Activated CD8-positive, alpha-beta memory T cell treated with anti-CD3 and anti-CD28 coated beads for 48 hours (primary cell): ENCODE measurements around the gene ATG9B.

ENCODE experiments used
- DNase-seq, 3 experiments: peaks; one replicate each; pipeline ENCODE4 v3.0.0-alpha.2; 2020; ENCODE audit warnings: low read depth in 2 of 3, low spot score in 2 of 3

ATG9B gene

DNA sequence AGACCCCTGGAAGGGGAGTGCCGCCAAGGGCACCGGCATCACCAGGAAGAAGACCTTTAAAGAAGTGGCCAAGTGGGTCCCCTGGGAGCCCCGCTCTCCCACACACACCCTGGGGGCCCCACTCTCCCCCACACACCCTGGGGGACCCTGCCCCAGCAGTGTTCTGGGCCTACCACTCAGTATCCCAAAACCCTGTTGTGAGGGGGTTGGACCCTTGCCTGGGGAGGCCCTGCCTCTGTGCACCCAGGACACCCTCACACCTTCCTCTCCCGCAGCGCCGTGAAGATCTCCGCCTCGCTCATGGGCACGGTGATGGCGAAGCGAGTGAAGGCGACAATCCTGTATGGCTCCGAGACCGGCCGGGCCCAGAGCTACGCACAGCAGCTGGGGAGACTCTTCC, 22.7 kb downstream of the ATG9B start:
- DNase-seq, result no peak

DNA sequence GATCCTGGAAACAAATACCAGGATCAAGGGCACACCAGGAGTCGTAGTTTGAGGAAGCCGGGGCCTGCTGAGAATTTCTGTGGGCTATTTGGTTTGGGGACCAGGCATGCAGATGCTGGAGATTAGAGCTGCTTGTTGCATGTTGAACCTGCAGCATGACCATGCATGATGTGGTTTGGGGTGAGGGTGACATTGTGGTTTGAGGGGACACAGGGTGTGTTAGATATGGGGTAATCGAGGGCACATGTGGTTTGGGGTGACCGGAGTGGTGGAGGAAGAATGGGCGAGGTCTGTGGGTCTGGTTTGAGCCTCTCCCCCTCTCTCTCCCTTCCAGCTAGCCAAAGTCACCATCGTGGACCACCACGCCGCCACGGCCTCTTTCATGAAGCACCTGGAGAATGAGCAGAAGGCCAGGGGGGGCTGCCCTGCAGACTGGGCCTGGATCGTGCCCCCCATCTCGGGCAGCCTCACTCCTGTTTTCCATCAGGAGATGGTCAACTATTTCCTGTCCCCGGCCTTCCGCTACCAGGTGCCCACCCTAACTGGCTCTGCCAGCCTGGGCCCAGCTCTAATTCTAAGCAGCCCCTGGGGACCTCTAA, 23.3 kb downstream of the ATG9B start:
- DNase-seq, result no peak

DNA sequence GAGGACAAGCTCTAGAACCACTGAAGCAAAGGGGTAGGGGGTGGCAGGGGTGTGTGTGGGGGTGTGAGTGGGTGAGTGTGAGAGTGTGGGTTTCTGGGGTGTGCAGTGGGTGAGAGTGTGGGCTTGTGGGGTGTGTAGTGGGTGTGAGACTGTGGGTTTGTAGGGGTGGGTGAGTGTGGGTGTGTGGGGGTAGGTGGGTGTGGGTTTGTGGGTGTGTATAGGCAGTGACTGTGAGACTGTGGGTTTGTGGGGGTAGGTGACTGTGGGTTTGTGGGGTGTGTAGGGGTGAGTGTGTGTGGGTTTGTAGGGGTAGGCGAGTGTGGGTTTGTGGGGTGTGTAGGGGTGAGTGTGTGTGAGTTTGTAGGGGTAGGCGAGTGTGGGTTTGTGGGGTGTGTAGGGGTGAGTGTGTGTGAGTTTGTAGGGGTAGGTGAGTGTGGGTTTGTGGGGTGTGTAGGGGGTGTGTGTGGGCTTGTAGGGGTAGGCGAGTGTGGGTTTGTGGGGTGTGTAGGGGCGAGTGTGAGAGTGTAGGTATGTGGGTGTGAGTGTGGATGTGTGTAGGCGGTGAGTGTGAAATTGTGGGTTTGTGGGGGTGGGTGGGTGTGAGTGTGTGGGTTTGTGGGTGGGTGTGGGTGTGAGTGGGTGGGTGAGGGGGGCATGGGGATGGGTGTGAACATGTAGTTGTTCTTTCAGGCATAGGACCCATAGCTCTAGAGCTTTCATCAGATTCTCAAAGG, 24.6 kb downstream of the ATG9B start:
- DNase-seq, result no peak

DNA sequence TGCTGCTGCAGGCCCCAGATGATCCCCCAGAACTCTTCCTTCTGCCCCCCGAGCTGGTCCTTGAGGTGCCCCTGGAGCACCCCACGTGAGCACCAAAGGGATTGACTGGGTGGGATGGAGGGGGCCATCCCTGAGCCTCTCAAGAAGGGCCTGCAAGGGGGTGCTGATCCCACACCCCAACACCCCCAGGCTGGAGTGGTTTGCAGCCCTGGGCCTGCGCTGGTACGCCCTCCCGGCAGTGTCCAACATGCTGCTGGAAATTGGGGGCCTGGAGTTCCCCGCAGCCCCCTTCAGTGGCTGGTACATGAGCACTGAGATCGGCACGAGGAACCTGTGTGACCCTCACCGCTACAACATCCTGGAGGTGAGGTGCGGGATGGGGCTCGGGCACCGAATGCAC, 25.3 kb downstream of the ATG9B start:
- DNase-seq, result no peak

- DNase-seq, result no peak
Observed at GRCh38 chr7:150998341-150998740, 26.0 kb downstream of the ATG9B start.

GRCh38 chr7:150997817-150998216, 26.5 kb downstream of the ATG9B start:
- DNase-seq, result no peak

GRCh38 chr7:150997075-150997511, 27.2 kb downstream of the ATG9B start:
- DNase-seq, result no peak

GRCh38 chr7:150996376-150997074, 27.8 kb downstream of the ATG9B start:
- DNase-seq, result no peak

- DNase-seq, result no peak
Observed at GRCh38 chr7:150994838-150995510, 29.3 kb downstream of the ATG9B start.

- DNase-seq, result no peak
Observed at GRCh38 chr7:150994141-150994837, 30.0 kb downstream of the ATG9B start.

- DNase-seq, result no peak
Observed at GRCh38 chr7:150993511-150993910, 30.8 kb downstream of the ATG9B start.

DNA sequence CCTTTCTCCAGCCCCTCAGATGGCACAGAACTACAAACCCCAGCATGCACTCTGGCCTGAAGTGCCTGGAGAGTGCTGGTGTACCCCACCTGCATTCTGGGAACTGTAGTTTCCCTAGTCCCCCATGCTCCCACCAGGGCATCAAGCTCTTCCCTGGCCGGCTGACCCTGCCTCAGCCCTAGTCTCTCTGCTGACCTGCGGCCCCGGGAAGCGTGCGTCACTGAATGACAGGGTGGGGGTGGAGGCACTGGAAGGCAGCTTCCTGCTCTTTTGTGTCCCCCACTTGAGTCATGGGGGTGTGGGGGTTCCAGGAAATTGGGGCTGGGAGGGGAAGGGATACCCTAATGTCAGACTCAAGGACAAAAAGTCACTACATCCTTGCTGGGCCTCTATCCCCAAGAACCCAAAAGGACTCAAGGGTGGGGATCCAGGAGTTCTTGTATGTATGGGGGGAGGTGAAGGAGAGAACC, 31.4 kb downstream of the ATG9B start:
- no peak for DNase-seq

DNA sequence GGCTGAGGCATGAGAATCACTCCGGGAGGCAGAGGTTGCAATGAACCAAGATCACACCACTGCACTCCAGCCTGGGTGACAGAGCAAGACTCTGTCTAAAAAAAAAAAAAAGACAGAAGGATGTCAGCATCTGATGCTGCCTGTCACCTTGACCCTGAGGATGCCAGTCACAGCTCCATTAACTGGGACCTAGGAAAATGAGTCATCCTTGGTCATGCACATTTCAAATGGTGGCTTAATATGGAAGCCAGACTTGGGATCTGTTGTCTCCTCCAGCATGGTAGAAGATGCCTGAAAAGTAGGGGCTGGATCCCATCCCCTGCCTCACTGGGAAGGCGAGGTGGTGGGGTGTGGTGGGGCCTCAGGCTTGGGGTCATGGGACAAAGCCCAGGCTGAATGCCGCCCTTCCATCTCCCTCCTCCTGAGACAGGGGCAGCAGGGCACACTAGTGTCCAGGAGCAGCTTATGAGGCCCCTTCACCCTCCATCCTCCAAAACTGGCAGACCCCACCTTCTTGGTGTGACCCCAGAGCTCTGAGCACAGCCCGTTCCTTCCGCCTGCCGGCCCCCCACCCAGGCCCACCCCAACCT, 32.1 kb downstream of the ATG9B start:
- DNase-seq, result no peak

- DNase-seq, result no peak
Observed at GRCh38 chr7:150990416-150991186, 33.7 kb downstream of the ATG9B start, which contains the start of gene NOS3. TSS of gene NOS3 (plus strand) at chr7:150991017. CDS start at chr7:150993804, 2,787 bp downstream.

DNA sequence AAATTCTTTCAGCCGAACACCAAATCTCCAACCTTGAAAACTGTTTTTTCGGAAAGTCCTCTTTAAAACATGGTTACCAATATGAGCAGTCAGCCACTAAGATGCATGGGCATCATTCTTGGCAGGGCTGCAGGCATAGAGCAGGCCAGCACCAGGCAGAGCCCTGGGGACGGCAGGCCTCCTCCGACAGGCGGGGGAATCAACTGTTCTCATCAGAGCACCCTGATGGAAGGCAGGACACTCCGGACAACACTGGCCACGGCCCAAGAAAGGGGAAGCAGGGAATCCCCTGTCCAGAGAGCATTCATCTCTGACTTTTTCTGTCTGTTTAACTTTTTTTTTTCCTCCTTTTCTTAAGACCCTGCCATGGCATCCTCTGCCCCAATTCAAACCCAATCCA, 34.8 kb downstream of the ATG9B start:
- DNase-seq, result no peak

- peak in 1 of 3 experiments; percentile 66 for DNase-seq
Observed at GRCh38 chr7:150988230-150989226, 35.8 kb downstream of the ATG9B start.

GRCh38 chr7:150986556-150986955, 37.7 kb downstream of the ATG9B start:
- DNase-seq, result no peak

- DNase-seq, result no peak
Observed at GRCh38 chr7:150986099-150986512, 38.2 kb downstream of the ATG9B start.
